Measurements from ENCODE around the gene GNE.
"Not testable (repeated sequence)": the region's sequence is repeated elsewhere in the genome, so short reads cannot be mapped to it uniquely, and the experiment has no call there.

Gene GNE

GRCh38 chr9:36188212-36188611, 70.0 kb downstream of the GNE start:
- no peak overlapping the region for H3K27ac Mint-ChIP-seq
- no peaks in the 10 kb centered on the region for H3K9me3 Mint-ChIP-seq
- no peak for DNase-seq
- CTCF ChIA-PET: interaction anchor here (1.6 to 2.6 kb wide), 2 partner anchors 14 to 21 kb away, joined by 5 to 8 read pairs; no protein-coding TSS in a partner anchor
- no peak overlapping the region for H3K4me3 Mint-ChIP-seq
- peaks cover 6% of the 10 kb centered on the region for H3K36me3 Mint-ChIP-seq
- peaks cover 28% of the 10 kb centered on the region for H3K4me1 Mint-ChIP-seq
- H3K27me3 Mint-ChIP-seq: peaks cover 19% of the 10 kb centered on the region

- H3K9me3 Mint-ChIP-seq: no peaks in the 10 kb centered on the region
- peaks cover 6% of the 10 kb centered on the region for H3K36me3 Mint-ChIP-seq
- H3K27ac Mint-ChIP-seq: no peak overlapping the region
- peaks cover 19% of the 10 kb centered on the region for H3K27me3 Mint-ChIP-seq
- no peak for DNase-seq
- peaks cover 20% of the 10 kb centered on the region for H3K4me1 Mint-ChIP-seq
- H3K4me3 Mint-ChIP-seq: no peak overlapping the region
- CTCF ChIA-PET: interaction anchor here (0.9 kb wide), 1 partner anchor 31 kb away, joined by 3 read pairs; no protein-coding TSS in a partner anchor
Observed at GRCh38 chr9:36187414-36187813, 70.8 kb downstream of the GNE start.

GRCh38 chr9:36180243-36180642, 78.0 kb downstream of the GNE start:
- H3K36me3 Mint-ChIP-seq, H3K4me1 Mint-ChIP-seq, H3K27ac Mint-ChIP-seq, H3K9me3 Mint-ChIP-seq, H3K4me3 Mint-ChIP-seq, DNase-seq: not testable (repeated sequence)
- CTCF ChIA-PET: interaction anchor here (0.7 to 1.1 kb wide), 3 partner anchors 10 to 863 kb away, joined by 3 to 4 read pairs (median 4); partner anchors contain the start of gene CLTA
- peaks cover 13% of the 10 kb centered on the region for H3K27me3 Mint-ChIP-seq

GRCh38 chr9:36177571-36177970, 80.7 kb downstream of the GNE start:
- no peaks in the 10 kb centered on the region for H3K9me3 Mint-ChIP-seq
- no peak overlapping the region for H3K27ac Mint-ChIP-seq
- no peaks in the 10 kb centered on the region for H3K36me3 Mint-ChIP-seq
- CTCF ChIA-PET: interaction anchor here (0.7 kb wide), 2 partner anchors 76 to 132 kb away, joined by 3 to 4 read pairs; no protein-coding TSS in a partner anchor
- DNase-seq: no peak
- H3K27me3 Mint-ChIP-seq: peaks cover 33% of the 10 kb centered on the region
- peaks cover 10% of the 10 kb centered on the region for H3K4me1 Mint-ChIP-seq
- H3K4me3 Mint-ChIP-seq: no peak overlapping the region

- H3K27ac Mint-ChIP-seq: not testable (repeated sequence)
Observed at GRCh38 chr9:36176496-36176895, 81.8 kb downstream of the GNE start.

GRCh38 chr9:36175209-36175608, 83.0 kb downstream of the GNE start:
- CTCF ChIA-PET: interaction anchor here (2.3 kb wide), 1 partner anchor 73 kb away, joined by 6 read pairs; no protein-coding TSS in a partner anchor
- not testable (repeated sequence) for H3K36me3 Mint-ChIP-seq, H3K4me1 Mint-ChIP-seq, H3K4me3 Mint-ChIP-seq, H3K27ac Mint-ChIP-seq, DNase-seq, H3K9me3 Mint-ChIP-seq
- peaks cover 35% of the 10 kb centered on the region for H3K27me3 Mint-ChIP-seq

More at GRCh38 chr9:36176496-36176895, 81.8 kb downstream of the GNE start:
- DNase-seq, H3K36me3 Mint-ChIP-seq, H3K4me3 Mint-ChIP-seq, H3K4me1 Mint-ChIP-seq, H3K9me3 Mint-ChIP-seq: not testable (repeated sequence)
- CTCF ChIA-PET: interaction anchor here (2.3 kb wide), 1 partner anchor 74 kb away, joined by 6 read pairs; no protein-coding TSS in a partner anchor
- peaks cover 35% of the 10 kb centered on the region for H3K27me3 Mint-ChIP-seq

GRCh38 chr9:36174731-36175130, 83.5 kb downstream of the GNE start:
- Mint-ChIP-seq H3K27ac (no peak overlapping the region), H3K4me1 (peaks cover 10% of the 10 kb centered on the region), H3K27me3 (peaks cover 40% of the 10 kb centered on the region), H3K36me3 (no peaks in the 10 kb centered on the region), H3K4me3 (no peak overlapping the region), H3K9me3 (no peaks in the 10 kb centered on the region)
- CTCF ChIA-PET: interaction anchor here (2.3 kb wide), 1 partner anchor 72 kb away, joined by 6 read pairs; no protein-coding TSS in a partner anchor
- DNase-seq: no peak

- no peak for DNase-seq
- H3K4me3 Mint-ChIP-seq: no peak overlapping the region
- no peak overlapping the region for H3K27ac Mint-ChIP-seq
- H3K36me3 Mint-ChIP-seq: no peaks in the 10 kb centered on the region
- peaks cover 10% of the 10 kb centered on the region for H3K4me1 Mint-ChIP-seq
- peaks cover 45% of the 10 kb centered on the region for H3K27me3 Mint-ChIP-seq
- H3K9me3 Mint-ChIP-seq: no peaks in the 10 kb centered on the region
- CTCF ChIA-PET: interaction anchor here (2.3 kb wide), 1 partner anchor 72 kb away, joined by 6 read pairs; no protein-coding TSS in a partner anchor
Observed at GRCh38 chr9:36174271-36174670, 84.0 kb downstream of the GNE start.

GRCh38 chr9:36173861-36174260, 84.4 kb downstream of the GNE start:
- Mint-ChIP-seq H3K9me3 (no peaks in the 10 kb centered on the region), H3K27me3 (peaks cover 49% of the 10 kb centered on the region), H3K4me3 (no peak overlapping the region), H3K36me3 (no peaks in the 10 kb centered on the region), H3K4me1 (peaks cover 6% of the 10 kb centered on the region), H3K27ac (no peak overlapping the region)
- no peak for DNase-seq
- CTCF ChIA-PET: interaction anchor here (1.4 kb wide), 1 partner anchor 73 kb away, joined by 3 read pairs; no protein-coding TSS in a partner anchor

- H3K36me3 Mint-ChIP-seq: no peaks in the 10 kb centered on the region
- CTCF ChIA-PET: interaction anchor here (1.5 to 8.2 kb wide), 2 partner anchors 69 to 163 kb away, joined by 4 to 221 read pairs; no protein-coding TSS in a partner anchor
- no peak overlapping the region for H3K27ac Mint-ChIP-seq
- H3K4me1 Mint-ChIP-seq: peaks cover 11% of the 10 kb centered on the region
- H3K27me3 Mint-ChIP-seq: peaks cover 72% of the 10 kb centered on the region
- H3K9me3 Mint-ChIP-seq: no peaks in the 10 kb centered on the region
- DNase-seq: no peak
- no peak overlapping the region for H3K4me3 Mint-ChIP-seq
Observed at GRCh38 chr9:36170531-36170930, 87.7 kb downstream of the GNE start.

- no peak overlapping the region for H3K27ac Mint-ChIP-seq
- peaks cover 75% of the 10 kb centered on the region for H3K27me3 Mint-ChIP-seq
- DNase-seq: no peak
- H3K4me1 Mint-ChIP-seq: peaks cover 16% of the 10 kb centered on the region
- no peaks in the 10 kb centered on the region for H3K36me3 Mint-ChIP-seq
- CTCF ChIA-PET: interaction anchor here (0.6 to 8.2 kb wide), 4 partner anchors 20 to 163 kb away, joined by 3 to 221 read pairs (median 4); no protein-coding TSS in a partner anchor
- no peaks in the 10 kb centered on the region for H3K9me3 Mint-ChIP-seq
- no peak overlapping the region for H3K4me3 Mint-ChIP-seq
Observed at GRCh38 chr9:36169708-36170107, 88.5 kb downstream of the GNE start.

GRCh38 chr9:36169166-36169565, 89.1 kb downstream of the GNE start, which contains the start of gene CCIN:
TSS of gene CCIN (plus strand) at chr9:36169388. CDS start at chr9:36169503, 115 bp downstream.
- Mint-ChIP-seq H3K27ac (no peak within 1 kb of the TSS), H3K4me1 (peaks cover 16% of the 10 kb centered on the region), H3K4me3 (no peak within 1 kb of the TSS), H3K9me3 (no peaks in the 10 kb centered on the region), H3K27me3 (peaks cover 76% of the 10 kb centered on the region), H3K36me3 (no peaks in the 10 kb centered on the region)
- DNase-seq: no peak
- CTCF ChIA-PET: interaction anchor here (0.8 to 8.2 kb wide), 6 partner anchors 20 to 560 kb away, joined by 3 to 221 read pairs (median 4); no protein-coding TSS in a partner anchor

GRCh38 chr9:36166168-36166927, 91.9 kb downstream of the GNE start:
- H3K9me3 Mint-ChIP-seq: no peaks in the 10 kb centered on the region
- CTCF ChIA-PET: interaction anchor here (0.7 to 8.2 kb wide), 22 partner anchors 14 to 562 kb away, joined by 3 to 221 read pairs (median 4); partner anchors contain the start of genes CLTA and GLIPR2
- peaks cover 5% of the 10 kb centered on the region for H3K36me3 Mint-ChIP-seq
- H3K4me3 Mint-ChIP-seq: peak overlapping the region; percentile 68
- peaks cover 61% of the 10 kb centered on the region for H3K27me3 Mint-ChIP-seq
- DNase-seq: peak; percentile 85
- H3K4me1 Mint-ChIP-seq: peaks cover 20% of the 10 kb centered on the region
- no peak overlapping the region for H3K27ac Mint-ChIP-seq

- no peak for DNase-seq
- H3K36me3 Mint-ChIP-seq: peaks cover 6% of the 10 kb centered on the region
- peaks cover 61% of the 10 kb centered on the region for H3K27me3 Mint-ChIP-seq
- no peak overlapping the region for H3K27ac Mint-ChIP-seq
- CTCF ChIA-PET: interaction anchor here (1.1 to 8.2 kb wide), 12 partner anchors 17 to 207 kb away, joined by 3 to 221 read pairs (median 6); no protein-coding TSS in a partner anchor
- H3K4me3 Mint-ChIP-seq: peak overlapping the region; percentile 23
- peaks cover 21% of the 10 kb centered on the region for H3K4me1 Mint-ChIP-seq
- no peaks in the 10 kb centered on the region for H3K9me3 Mint-ChIP-seq
Observed at GRCh38 chr9:36165826-36166167, 92.5 kb downstream of the GNE start.
